ELF-1 (cell line): Measurements from ENCODE around the gene STAG1.
"Not testable (repeated sequence)": the region's sequence is repeated elsewhere in the genome, so short reads cannot be mapped to it uniquely, and the experiment has no call there.

Experiments
- DNase-seq: peaks from one replicate; pipeline ENCODE4 v3.0.0-alpha.2; 2016; ENCODE audit warnings: low read depth, low spot score

The STAG1 gene

DNA sequence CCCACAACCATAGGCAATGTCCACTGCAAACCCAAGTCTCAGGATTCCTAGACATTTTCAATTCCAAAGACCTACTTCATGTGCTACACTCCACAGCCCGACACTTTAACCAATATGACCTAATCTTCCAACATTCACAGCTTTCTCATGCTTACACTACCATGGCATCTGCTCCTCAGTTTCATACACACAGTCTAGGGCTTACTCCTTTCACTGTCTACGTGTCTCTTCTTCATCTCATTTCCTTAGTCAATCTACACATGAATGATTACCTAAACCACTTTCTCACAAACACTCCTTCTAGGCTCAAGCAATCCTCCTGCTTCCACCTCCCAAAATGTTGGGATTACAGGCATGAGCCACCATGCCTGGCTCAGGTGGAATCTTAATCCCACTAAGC lies 106.3 kb downstream of the STAG1 start:
- DNase-seq: no peak

- DNase-seq: no peak
Measured at GRCh38 chr3:136644212-136644611, 108.0 kb downstream of the STAG1 start.

GRCh38 chr3:136643380-136643779 lies 108.8 kb downstream of the STAG1 start:
- not testable (repeated sequence) for DNase-seq

GRCh38 chr3:136642711-136643110 lies 109.5 kb downstream of the STAG1 start:
- no peak for DNase-seq

- no peak for DNase-seq
Measured at GRCh38 chr3:136639069-136639468, 113.1 kb downstream of the STAG1 start.

- no peak for DNase-seq
Measured at GRCh38 chr3:136637176-136637575, 115.0 kb downstream of the STAG1 start.

- DNase-seq: no peak
Measured at GRCh38 chr3:136634821-136635220, 117.4 kb downstream of the STAG1 start.

GRCh38 chr3:136632625-136633081 lies 119.5 kb downstream of the STAG1 start:
- DNase-seq: no peak

DNA sequence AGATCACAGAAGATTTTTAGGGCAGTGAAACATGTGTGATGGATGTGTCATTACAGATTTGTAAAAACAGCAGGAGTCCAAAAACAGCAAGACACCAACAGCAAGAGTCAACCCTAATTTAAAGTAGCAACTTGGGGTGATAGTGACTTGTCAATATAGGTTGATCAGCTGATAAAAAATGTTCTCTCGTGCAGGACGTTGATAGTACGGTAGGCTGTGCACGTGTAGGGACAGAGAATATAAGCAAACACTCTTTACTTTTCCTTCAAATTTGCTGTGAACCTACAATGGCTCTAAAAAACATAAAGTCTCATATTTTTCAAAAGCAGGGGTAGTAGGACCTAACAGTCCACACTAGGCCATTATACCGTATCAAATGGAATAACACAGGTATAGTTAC lies 120.8 kb downstream of the STAG1 start:
- no peak for DNase-seq

DNA sequence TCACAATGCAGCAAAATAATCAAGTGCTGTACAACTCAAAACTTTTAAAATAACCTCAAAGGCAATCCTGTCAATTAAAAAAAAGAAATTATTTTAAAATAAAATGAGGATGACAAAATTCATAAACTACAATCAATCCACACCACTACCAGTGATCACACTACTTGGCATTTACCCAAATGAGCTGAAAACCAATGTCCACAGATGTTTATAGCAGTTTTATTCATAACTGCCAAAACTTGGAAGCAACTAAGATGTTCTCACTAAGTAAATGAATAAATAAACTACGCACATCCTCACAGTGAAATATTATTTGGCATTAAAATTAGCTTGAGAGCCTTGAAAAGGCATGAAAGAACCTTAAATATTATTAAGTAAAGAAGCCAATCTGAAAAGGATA lies 121.3 kb downstream of the STAG1 start:
- DNase-seq: no peak

- DNase-seq: no peak
Measured at GRCh38 chr3:136626493-136626892, 125.7 kb downstream of the STAG1 start.

DNA sequence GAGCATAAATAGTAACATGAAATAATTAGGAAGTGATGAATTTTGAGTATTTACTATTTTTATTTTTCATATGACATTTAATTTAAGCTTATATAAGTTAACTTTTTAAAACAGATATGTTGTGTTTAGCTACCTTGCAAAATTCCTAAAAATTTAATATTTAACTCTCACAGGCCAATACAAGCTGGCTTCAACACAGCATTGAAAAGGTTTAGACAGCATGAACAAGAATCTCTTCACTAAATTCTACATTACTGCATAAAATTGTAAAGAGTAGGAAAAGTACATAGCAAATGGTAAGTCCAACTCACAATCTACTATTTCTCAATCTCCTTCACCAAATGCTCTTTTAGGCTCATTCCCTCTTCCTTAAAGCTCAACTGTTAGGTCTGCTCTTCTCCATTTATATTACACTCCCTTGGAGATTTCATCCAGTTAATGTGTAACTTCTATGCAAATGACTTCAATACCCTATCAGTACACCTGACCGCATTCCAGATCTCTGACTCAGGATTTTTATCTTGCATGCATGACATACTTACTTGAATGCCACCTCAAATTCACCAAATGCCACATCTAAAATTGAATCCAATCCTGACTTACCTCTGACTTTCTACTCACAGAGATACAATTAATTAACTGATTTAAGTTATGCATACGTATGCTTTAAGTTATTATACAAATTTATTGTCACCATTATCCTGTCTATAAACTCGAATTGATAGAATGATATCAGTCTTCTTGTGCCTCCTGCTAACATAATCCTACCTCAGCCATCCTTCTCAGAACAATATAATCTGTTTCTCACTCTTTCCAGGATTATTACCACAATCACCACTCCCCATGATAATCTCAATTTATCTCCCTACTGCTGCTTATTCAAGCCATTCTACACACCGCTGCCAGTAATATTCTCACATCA lies 127.0 kb downstream of the STAG1 start:
- DNase-seq: no peak

DNA sequence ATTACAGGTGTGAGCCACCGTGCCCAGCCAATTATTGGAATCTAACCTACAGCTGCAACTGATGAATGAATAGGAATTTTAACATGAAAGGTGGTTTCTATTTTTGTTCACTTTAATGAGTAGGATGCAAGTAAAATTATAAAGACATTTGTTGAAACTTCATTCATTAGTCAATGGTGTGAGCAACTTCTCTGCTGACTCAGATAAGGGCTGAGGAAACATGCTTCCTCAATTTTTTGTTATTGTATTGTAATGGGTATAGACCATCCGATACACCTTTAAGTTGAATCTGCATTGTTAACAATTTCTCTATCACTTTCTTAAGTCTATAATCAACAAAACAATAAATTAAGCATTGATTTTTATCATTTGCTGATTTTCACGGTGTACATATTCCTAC lies 127.8 kb downstream of the STAG1 start:
- no peak for DNase-seq

DNA sequence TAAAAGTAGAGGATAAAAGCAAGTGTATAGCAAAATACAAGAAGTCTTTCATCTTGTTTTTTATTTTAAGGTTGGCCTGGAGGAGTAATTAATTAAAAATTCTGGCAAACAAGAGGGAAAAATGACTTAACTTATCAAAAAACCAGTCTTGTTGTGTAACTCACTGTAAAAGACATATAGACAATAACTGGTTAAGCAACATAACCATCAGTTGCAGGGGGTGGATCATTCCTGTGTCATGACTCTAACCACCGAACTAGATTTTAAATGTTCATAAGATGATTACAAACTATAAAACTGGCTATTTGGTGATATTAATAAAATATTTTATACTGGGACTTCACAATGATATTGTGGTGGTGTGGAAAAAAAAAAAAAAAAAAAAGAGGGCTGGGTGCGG lies 130.6 kb downstream of the STAG1 start:
- no peak for DNase-seq

DNA sequence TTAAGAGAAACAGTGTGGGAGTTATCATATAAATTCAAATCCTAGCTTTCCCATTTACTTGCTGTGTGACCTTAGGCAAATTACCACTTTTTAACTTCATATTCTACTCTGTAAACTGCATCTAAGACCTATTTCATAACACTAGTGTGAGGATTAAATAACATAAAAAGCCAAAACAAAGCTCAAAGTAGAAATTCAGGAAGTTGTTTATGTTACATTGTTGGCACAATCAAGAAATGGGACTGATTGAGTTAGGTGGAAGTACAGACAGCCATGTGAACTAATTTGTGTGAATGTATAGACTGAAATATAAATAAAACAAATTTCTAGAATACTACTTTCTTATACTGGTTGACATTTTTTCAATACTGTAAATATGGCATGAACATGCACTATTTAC lies 131.7 kb downstream of the STAG1 start:
- no peak for DNase-seq

- DNase-seq: not testable (repeated sequence)
Measured at GRCh38 chr3:136617969-136618525, 134.1 kb downstream of the STAG1 start.

DNA sequence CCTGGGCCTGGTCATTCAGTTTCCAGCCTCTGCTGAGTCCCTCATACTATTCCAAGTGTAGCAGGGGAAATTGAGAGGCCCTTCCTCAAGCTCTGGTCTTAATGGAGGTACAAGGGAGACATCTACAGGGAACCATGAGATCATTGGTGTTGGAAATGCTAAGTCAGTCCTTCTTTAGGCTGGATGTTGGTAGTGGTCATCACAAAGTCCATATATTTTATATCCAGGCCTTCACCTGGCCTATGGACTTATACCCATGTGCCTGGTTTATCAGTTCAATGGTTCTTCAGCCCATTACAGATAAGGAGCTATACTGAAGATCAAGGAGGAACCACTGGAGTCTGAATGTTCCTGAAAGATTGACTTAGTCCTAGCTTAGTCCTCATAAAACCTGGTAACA lies 135.0 kb downstream of the STAG1 start:
- DNase-seq: no peak

DNA sequence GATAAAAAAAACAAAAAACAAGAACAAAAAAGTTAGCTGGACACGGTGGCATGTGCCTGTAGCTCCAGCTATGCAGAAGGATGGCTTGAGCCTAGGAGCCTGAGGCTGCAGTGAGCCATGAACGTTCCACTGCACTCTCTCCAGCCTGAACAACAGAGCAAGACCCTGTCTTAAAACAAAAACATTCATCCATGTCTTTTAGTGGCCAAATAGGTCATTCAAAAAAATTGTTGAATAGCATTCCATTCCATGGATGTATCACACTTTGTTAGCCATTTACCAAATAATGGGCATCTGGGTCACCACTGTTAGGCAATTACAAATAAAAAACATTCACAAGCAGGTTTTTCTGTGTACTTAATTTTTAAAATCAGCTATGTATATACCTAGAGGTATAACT lies 139.7 kb downstream of the STAG1 start:
- DNase-seq: no peak

GRCh38 chr3:136606990-136607389 lies 145.2 kb downstream of the STAG1 start:
- no peak for DNase-seq

- not testable (repeated sequence) for DNase-seq
Measured at GRCh38 chr3:136606216-136606615, 146.0 kb downstream of the STAG1 start.

- no peak for DNase-seq
Measured at GRCh38 chr3:136604961-136605360, 147.2 kb downstream of the STAG1 start.

DNA sequence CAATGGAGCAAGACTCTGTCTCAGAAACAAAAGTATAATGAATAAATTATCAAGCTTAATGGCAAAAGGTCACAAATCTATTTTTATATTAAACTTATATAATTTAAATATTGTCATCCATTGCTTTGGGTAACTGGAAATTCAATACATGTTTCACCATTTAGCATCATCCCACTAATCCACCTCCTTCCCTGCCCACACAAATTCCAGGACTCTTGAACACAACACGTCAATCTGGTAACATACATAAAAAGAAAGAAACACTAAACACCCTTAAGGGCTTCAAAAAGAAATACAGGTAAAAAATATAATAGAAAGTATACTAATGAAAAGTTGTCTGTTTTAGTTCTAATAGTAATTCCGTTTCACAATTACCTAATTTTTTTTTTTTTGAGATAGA lies 149.4 kb downstream of the STAG1 start:
- no peak for DNase-seq
